NCI-H187 treated with DMSO at 0.1 percent for 48 hours (cell line): ENCODE data around the gene RHOC.
"Not testable (repeated sequence)": the region's sequence is repeated elsewhere in the genome, so short reads cannot be mapped to it uniquely, and the experiment has no call there.

Experiments used
- DNase-seq: peaks from one replicate; lab custom pipeline; 2025; lab: John Stamatoyannopoulos, UW

The RHOC gene

GRCh38 chr1:112706505-112707220 is at the start of gene RHOC:
TSS of gene RHOC (minus strand) at chr1:112707127. CDS start at chr1:112703799, 3,328 bp downstream.
- no peak for DNase-seq

- DNase-seq = no peak
Observed at GRCh38 chr1:112754116-112754628, 47.2 kb upstream of the RHOC start.

GRCh38 chr1:112748396-112748795 is 41.5 kb upstream of the RHOC start:
- DNase-seq = no peak

- no peak for DNase-seq
Observed at GRCh38 chr1:112744009-112744578, 37.2 kb upstream of the RHOC start.

GRCh38 chr1:112743174-112744008 is 36.5 kb upstream of the RHOC start:
- DNase-seq = no peak

GRCh38 chr1:112737573-112737972 is 30.6 kb upstream of the RHOC start:
- no peak for DNase-seq

GRCh38 chr1:112735752-112736151 is 28.8 kb upstream of the RHOC start:
- no peak for DNase-seq

GRCh38 chr1:112731451-112731850 is 24.5 kb upstream of the RHOC start:
- DNase-seq = no peak

GRCh38 chr1:112729909-112730308 is 23.0 kb upstream of the RHOC start:
- no peak for DNase-seq

- DNase-seq = not testable (repeated sequence)
Observed at GRCh38 chr1:112729011-112729410, 22.1 kb upstream of the RHOC start.

- not testable (repeated sequence) for DNase-seq
Observed at GRCh38 chr1:112728306-112728971, 21.5 kb upstream of the RHOC start.

GRCh38 chr1:112727716-112728115 is 20.8 kb upstream of the RHOC start:
- no peak for DNase-seq

GRCh38 chr1:112724240-112724639 is 17.3 kb upstream of the RHOC start:
- not testable (repeated sequence) for DNase-seq

- DNase-seq = no peak
Observed at GRCh38 chr1:112723511-112723839, 16.5 kb upstream of the RHOC start.

GRCh38 chr1:112722601-112723510 is 15.9 kb upstream of the RHOC start:
- DNase-seq = no peak

GRCh38 chr1:112721966-112722524 is 15.1 kb upstream of the RHOC start:
- DNase-seq = no peak

- DNase-seq = not testable (repeated sequence)
Observed at GRCh38 chr1:112721294-112721693, 14.4 kb upstream of the RHOC start.

- no peak for DNase-seq
Observed at GRCh38 chr1:112720800-112721199, 13.9 kb upstream of the RHOC start.

GRCh38 chr1:112719706-112720105 is 12.8 kb upstream of the RHOC start:
- DNase-seq = no peak

GRCh38 chr1:112718691-112719418 is 11.9 kb upstream of the RHOC start:
- no peak for DNase-seq
